ENCODE results near the gene ACOT4.
"Not testable (repeated sequence)": the region's sequence is repeated elsewhere in the genome, so short reads cannot be mapped to it uniquely, and the experiment has no call there.

ACOT4 gene

GRCh38 chr14:73591690-73592449 is at the start of gene ACOT4:
ACOT4 (plus strand) TSS chr14:73591873; CDS start chr14:73591960, 87 bp downstream.
- Histone ChIP-seq H3K9me3 (ENCODE audit: control insufficient read depth, low read length) (no peaks in the 10 kb centered on the region), H3K79me2 (no peaks in the 10 kb centered on the region), H3K27me3 (ENCODE audit: control insufficient read depth, insufficient read depth, low read length) (no peaks in the 10 kb centered on the region), H3K36me3 (ENCODE audit: control insufficient read depth, insufficient read depth, low read length) (no peaks in the 10 kb centered on the region), H2AFZ (peak within 1 kb of the TSS; percentile 90), H3K4me1 (no peaks in the 10 kb centered on the region), H3K27ac (no peak within 1 kb of the TSS), H3K4me3 (ENCODE audit: low read depth, low read length) (peak within 1 kb of the TSS; percentile 56), H3K9ac (no peak within 1 kb of the TSS), H3K4me2 (ENCODE audit: low read length) (peak within 1 kb of the TSS; percentile 87)
- peak; percentile 15 for TF ChIP-seq CTCF (IDR thresholded peaks at IDR 0.05)

GRCh38 chr14:73542961-73543360 is 48.7 kb upstream of the ACOT4 start:
- not testable (repeated sequence) for H3K27me3 ChIP-seq (ENCODE audit: control insufficient read depth, insufficient read depth, low read length)

GRCh38 chr14:73545353-73545752 is 46.3 kb upstream of the ACOT4 start:
- not testable (repeated sequence) for H3K79me2 ChIP-seq; H3K4me2 ChIP-seq (ENCODE audit: low read length); H3K27ac ChIP-seq; H3K4me3 ChIP-seq (ENCODE audit: low read depth, low read length); H2AFZ ChIP-seq; H3K36me3 ChIP-seq (ENCODE audit: control insufficient read depth, insufficient read depth, low read length); H3K9ac ChIP-seq; H3K9me3 ChIP-seq (ENCODE audit: control insufficient read depth, low read length); H3K27me3 ChIP-seq (ENCODE audit: control insufficient read depth, insufficient read depth, low read length); H3K4me1 ChIP-seq

More at GRCh38 chr14:73542961-73543360, 48.7 kb upstream of the ACOT4 start:
- H2AFZ ChIP-seq; H3K9me3 ChIP-seq (ENCODE audit: control insufficient read depth, low read length); H3K9ac ChIP-seq; H3K36me3 ChIP-seq (ENCODE audit: control insufficient read depth, insufficient read depth, low read length); H3K4me2 ChIP-seq (ENCODE audit: low read length); H3K27ac ChIP-seq; H3K4me1 ChIP-seq; H3K79me2 ChIP-seq; H3K4me3 ChIP-seq (ENCODE audit: low read depth, low read length): not testable (repeated sequence)

GRCh38 chr14:73549097-73549496 is 42.6 kb upstream of the ACOT4 start:
- not testable (repeated sequence) for H3K36me3 ChIP-seq (ENCODE audit: control insufficient read depth, insufficient read depth, low read length); H3K9me3 ChIP-seq (ENCODE audit: control insufficient read depth, low read length); H3K4me3 ChIP-seq (ENCODE audit: low read depth, low read length); H3K27ac ChIP-seq; H3K4me1 ChIP-seq; H3K27me3 ChIP-seq (ENCODE audit: control insufficient read depth, insufficient read depth, low read length); H2AFZ ChIP-seq; H3K79me2 ChIP-seq; H3K4me2 ChIP-seq (ENCODE audit: low read length); H3K9ac ChIP-seq

GRCh38 chr14:73549889-73550524 is 41.7 kb upstream of the ACOT4 start:
- H3K36me3 ChIP-seq (ENCODE audit: control insufficient read depth, insufficient read depth, low read length); H3K9me3 ChIP-seq (ENCODE audit: control insufficient read depth, low read length); H3K27ac ChIP-seq; H3K4me1 ChIP-seq; H3K4me3 ChIP-seq (ENCODE audit: low read depth, low read length); H3K79me2 ChIP-seq; H3K9ac ChIP-seq; H3K27me3 ChIP-seq (ENCODE audit: control insufficient read depth, insufficient read depth, low read length); H3K4me2 ChIP-seq (ENCODE audit: low read length); H2AFZ ChIP-seq: not testable (repeated sequence)

GRCh38 chr14:73553845-73554244 is 37.8 kb upstream of the ACOT4 start:
- no peak overlapping the region for H2AFZ ChIP-seq
- no peaks in the 10 kb centered on the region for H3K27me3 ChIP-seq (ENCODE audit: control insufficient read depth, insufficient read depth, low read length)
- no peak overlapping the region for H3K27ac ChIP-seq
- TF ChIP-seq CTCF (IDR thresholded peaks at IDR 0.05), result no peak
- no peaks in the 10 kb centered on the region for H3K36me3 ChIP-seq (ENCODE audit: control insufficient read depth, insufficient read depth, low read length)
- H3K4me3 ChIP-seq (ENCODE audit: low read depth, low read length), result no peak overlapping the region
- H3K4me2 ChIP-seq (ENCODE audit: low read length), result no peak overlapping the region
- H3K9me3 ChIP-seq (ENCODE audit: control insufficient read depth, low read length), result no peaks in the 10 kb centered on the region
- H3K9ac ChIP-seq, result no peak overlapping the region
- H3K4me1 ChIP-seq, result no peaks in the 10 kb centered on the region
- H3K79me2 ChIP-seq, result no peaks in the 10 kb centered on the region

GRCh38 chr14:73557201-73557600 is 34.5 kb upstream of the ACOT4 start:
- H3K9ac ChIP-seq; H3K79me2 ChIP-seq; H3K36me3 ChIP-seq (ENCODE audit: control insufficient read depth, insufficient read depth, low read length); H3K4me3 ChIP-seq (ENCODE audit: low read depth, low read length); H3K27me3 ChIP-seq (ENCODE audit: control insufficient read depth, insufficient read depth, low read length); H3K9me3 ChIP-seq (ENCODE audit: control insufficient read depth, low read length); H2AFZ ChIP-seq; H3K4me2 ChIP-seq (ENCODE audit: low read length); H3K27ac ChIP-seq: not testable (repeated sequence)
- peaks cover 10% of the 10 kb centered on the region for H3K4me1 ChIP-seq

- not testable (repeated sequence) for H3K4me2 ChIP-seq (ENCODE audit: low read length); H3K9me3 ChIP-seq (ENCODE audit: control insufficient read depth, low read length); H3K9ac ChIP-seq; H3K27me3 ChIP-seq (ENCODE audit: control insufficient read depth, insufficient read depth, low read length); H3K27ac ChIP-seq; H2AFZ ChIP-seq; H3K79me2 ChIP-seq; H3K4me3 ChIP-seq (ENCODE audit: low read depth, low read length); H3K36me3 ChIP-seq (ENCODE audit: control insufficient read depth, insufficient read depth, low read length)
- H3K4me1 ChIP-seq, result peaks cover 10% of the 10 kb centered on the region
Measured at GRCh38 chr14:73558238-73558637, 33.4 kb upstream of the ACOT4 start.

GRCh38 chr14:73562256-73562655 is 29.4 kb upstream of the ACOT4 start:
- H3K4me1 ChIP-seq, result peaks cover 10% of the 10 kb centered on the region
- not testable (repeated sequence) for H3K27me3 ChIP-seq (ENCODE audit: control insufficient read depth, insufficient read depth, low read length); H3K4me3 ChIP-seq (ENCODE audit: low read depth, low read length); H3K36me3 ChIP-seq (ENCODE audit: control insufficient read depth, insufficient read depth, low read length); H3K9ac ChIP-seq; H3K79me2 ChIP-seq; H3K9me3 ChIP-seq (ENCODE audit: control insufficient read depth, low read length); H2AFZ ChIP-seq; H3K27ac ChIP-seq; H3K4me2 ChIP-seq (ENCODE audit: low read length)

Measured in parathyroid adenoma (tissue), 2 donors.